ENCODE data around the gene HMBS. TPM values are rescaled to one million over a fixed set of nuclear protein-coding genes. Genes with fewer than 3 reads are reported as not detected.

HMBS gene
- total and polyA plus RNA-seq, 2 experiments from 2014 or later: 10.9 to 37.7 TPM

DNA sequence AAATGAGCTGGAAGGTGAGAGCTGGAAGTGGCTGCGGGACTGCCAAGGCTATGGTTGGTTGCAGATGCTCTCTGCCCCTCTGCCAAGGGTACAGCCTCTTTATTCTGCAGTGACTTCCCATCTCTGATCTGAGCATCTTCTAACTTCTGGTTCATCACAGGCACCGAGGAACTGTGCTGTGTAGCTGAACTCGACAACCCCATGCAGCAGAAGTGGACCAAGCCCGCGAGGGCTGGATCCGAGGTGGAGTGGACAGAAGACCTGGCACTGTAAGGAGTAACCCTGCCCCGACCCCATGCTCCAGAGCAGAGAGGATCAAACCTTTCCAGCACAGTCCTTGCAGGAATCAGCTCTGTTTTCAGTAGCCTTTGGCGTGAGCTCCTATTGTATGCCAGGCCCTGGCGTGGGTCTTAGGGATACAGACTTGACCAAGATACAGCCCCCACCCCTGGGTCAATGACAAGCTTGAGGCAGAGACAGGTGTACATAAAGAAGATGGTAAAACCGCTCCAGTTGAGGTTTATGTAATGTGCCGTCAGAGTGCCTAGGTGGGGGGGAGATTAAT lies 26.8 kb downstream of the HMBS start:
- 93% methylated on average over 11 of the region's 11 CpGs for WGBS (ENCODE audit: low lambda C conversion rate, missing lambda C conversion rate)
- no peak for DNase-seq (ENCODE audit: low spot score)
- no peaks in the 10 kb centered on the region for H3K36me3 ChIP-seq (replicated peaks; ENCODE audit: insufficient read depth, low read depth)

DNA sequence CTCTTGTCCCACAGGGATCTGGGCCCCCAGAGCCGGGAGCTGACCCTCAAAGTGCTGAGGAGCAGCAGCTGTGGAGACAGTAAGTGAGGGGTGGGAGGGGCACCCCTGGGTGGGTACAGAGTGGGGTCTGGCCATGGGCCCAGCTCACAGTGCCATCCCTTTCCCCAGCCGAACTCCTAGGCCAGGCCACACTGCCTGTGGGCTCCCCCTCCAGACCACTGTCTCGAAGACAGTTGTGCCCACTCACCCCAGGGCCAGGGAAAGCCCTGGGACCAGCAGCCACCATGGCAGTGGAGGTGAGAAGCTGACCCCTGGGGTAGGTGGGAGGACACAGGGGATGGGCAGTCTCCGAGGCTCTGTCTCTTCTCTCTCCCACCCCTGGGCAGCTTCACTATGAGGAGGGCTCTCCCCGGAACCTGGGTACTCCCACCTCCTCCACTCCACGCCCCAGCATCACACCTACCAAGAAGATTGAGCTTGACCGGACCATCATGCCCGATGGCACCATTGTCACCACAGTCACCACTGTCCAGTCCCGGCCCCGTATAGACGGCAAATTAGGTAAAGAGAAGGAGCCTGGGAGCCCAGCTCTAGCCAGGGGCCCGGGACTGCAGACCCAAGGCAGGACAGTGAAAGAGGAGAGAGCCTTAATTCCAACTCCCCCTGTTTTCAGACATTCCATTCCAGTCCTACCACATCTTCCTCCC lies 27.8 kb downstream of the HMBS start:
- no peaks in the 10 kb centered on the region for H3K9me2 ChIP-seq (replicated peaks; ENCODE audit: insufficient read depth)
- no peaks in the 10 kb centered on the region for H3K36me3 ChIP-seq (replicated peaks; ENCODE audit: insufficient read depth, low read depth)
- no peaks in the 10 kb centered on the region for H3K27me3 ChIP-seq
- H3K4me1 ChIP-seq (ENCODE audit: insufficient read depth): peaks cover 14% of the 10 kb centered on the region
- H3K4me3 ChIP-seq: no peak overlapping the region
- no peaks in the 10 kb centered on the region for H4K20me1 ChIP-seq (ENCODE audit: insufficient read depth, poor library complexity, severe bottlenecking)
- peaks cover 15% of the 10 kb centered on the region for H3K79me2 ChIP-seq
- no peak overlapping the region for H3K27ac ChIP-seq
- no peak overlapping the region for H2AFZ ChIP-seq
- 91% methylated on average over 12 of the region's 12 CpGs for WGBS (ENCODE audit: low lambda C conversion rate, missing lambda C conversion rate)
- no peak overlapping the region for H3K4me2 ChIP-seq
- DNase-seq (ENCODE audit: low spot score): no peak
- TF ChIP-seq EZH2 (IDR thresholded peaks at IDR 0.05; ENCODE audit: borderline replicate concordance) (no peak), EZH2phosphoT487 (IDR thresholded peaks at IDR 0.05; ENCODE audit: low read depth, severe bottlenecking, unreplicated experiment) (no peak)
- TF ChIP-seq, protein P1, sequence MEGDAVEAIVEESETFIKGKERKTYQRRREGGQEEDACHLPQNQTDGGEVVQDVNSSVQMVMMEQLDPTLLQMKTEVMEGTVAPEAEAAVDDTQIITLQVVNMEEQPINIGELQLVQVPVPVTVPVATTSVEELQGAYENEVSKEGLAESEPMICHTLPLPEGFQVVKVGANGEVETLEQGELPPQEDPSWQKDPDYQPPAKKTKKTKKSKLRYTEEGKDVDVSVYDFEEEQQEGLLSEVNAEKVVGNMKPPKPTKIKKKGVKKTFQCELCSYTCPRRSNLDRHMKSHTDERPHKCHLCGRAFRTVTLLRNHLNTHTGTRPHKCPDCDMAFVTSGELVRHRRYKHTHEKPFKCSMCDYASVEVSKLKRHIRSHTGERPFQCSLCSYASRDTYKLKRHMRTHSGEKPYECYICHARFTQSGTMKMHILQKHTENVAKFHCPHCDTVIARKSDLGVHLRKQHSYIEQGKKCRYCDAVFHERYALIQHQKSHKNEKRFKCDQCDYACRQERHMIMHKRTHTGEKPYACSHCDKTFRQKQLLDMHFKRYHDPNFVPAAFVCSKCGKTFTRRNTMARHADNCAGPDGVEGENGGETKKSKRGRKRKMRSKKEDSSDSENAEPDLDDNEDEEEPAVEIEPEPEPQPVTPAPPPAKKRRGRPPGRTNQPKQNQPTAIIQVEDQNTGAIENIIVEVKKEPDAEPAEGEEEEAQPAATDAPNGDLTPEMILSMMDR (IDR thresholded peaks at IDR 0.05; ENCODE audit: poor library complexity): no peak
- no peaks in the 10 kb centered on the region for H3K9me3 ChIP-seq (ENCODE audit: low read depth)

More for the DNA sequence above, 26.8 kb downstream of the HMBS start:
- TF ChIP-seq EZH2 (IDR thresholded peaks at IDR 0.05; ENCODE audit: borderline replicate concordance): no peak
- TF ChIP-seq, protein P1 (IDR thresholded peaks at IDR 0.05; ENCODE audit: poor library complexity): no peak
- TF ChIP-seq EZH2phosphoT487 (IDR thresholded peaks at IDR 0.05; ENCODE audit: low read depth, severe bottlenecking, unreplicated experiment): no peak
- Histone ChIP-seq H3K9me2 (replicated peaks; ENCODE audit: insufficient read depth) (no peaks in the 10 kb centered on the region), H3K4me2 (no peak overlapping the region), H3K9me3 (ENCODE audit: low read depth) (no peaks in the 10 kb centered on the region), H3K27ac (no peak overlapping the region), H4K20me1 (ENCODE audit: insufficient read depth, poor library complexity, severe bottlenecking) (no peaks in the 10 kb centered on the region), H2AFZ (no peak overlapping the region), H3K79me2 (peaks cover 17% of the 10 kb centered on the region), H3K27me3 (no peaks in the 10 kb centered on the region), H3K4me1 (ENCODE audit: insufficient read depth) (peaks cover 19% of the 10 kb centered on the region), H3K4me3 (no peak overlapping the region)

DNA sequence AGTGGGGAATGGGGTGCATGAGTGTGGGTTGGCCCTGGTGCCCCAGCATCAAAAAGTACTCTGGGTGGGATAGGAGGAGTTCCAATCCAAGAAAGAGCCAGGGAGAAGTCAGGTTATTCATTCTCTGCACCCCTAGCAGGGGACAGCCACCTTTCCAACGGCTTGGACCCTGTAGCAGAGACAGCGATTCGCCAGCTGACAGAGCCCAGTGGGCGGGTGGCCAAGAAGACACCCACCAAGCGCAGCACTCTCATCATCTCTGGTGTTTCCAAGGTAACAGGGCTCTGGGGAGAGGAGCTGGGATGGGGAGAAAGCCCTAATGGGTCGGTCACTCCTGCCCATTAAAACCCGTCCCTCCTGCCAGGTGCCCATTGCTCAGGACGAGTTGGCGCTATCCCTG lies 29.0 kb downstream of the HMBS start:
- Histone ChIP-seq H3K9me3 (ENCODE audit: low read depth) (no peaks in the 10 kb centered on the region), H3K4me3 (no peak overlapping the region), H3K79me2 (peaks cover 8% of the 10 kb centered on the region), H3K4me1 (ENCODE audit: insufficient read depth) (peaks cover 7% of the 10 kb centered on the region), H4K20me1 (ENCODE audit: insufficient read depth, poor library complexity, severe bottlenecking) (no peaks in the 10 kb centered on the region), H3K9me2 (replicated peaks; ENCODE audit: insufficient read depth) (no peaks in the 10 kb centered on the region), H3K27ac (no peak overlapping the region), H3K4me2 (no peak overlapping the region), H2AFZ (no peak overlapping the region), H3K36me3 (replicated peaks; ENCODE audit: insufficient read depth, low read depth) (no peaks in the 10 kb centered on the region), H3K27me3 (no peaks in the 10 kb centered on the region)
- TF ChIP-seq EZH2phosphoT487 (IDR thresholded peaks at IDR 0.05; ENCODE audit: low read depth, severe bottlenecking, unreplicated experiment) (no peak), EZH2 (IDR thresholded peaks at IDR 0.05; ENCODE audit: borderline replicate concordance) (no peak)
- TF ChIP-seq, protein P1 (IDR thresholded peaks at IDR 0.05; ENCODE audit: poor library complexity): no peak
- 97% methylated on average over 9 of the region's 9 CpGs for WGBS (ENCODE audit: low lambda C conversion rate, missing lambda C conversion rate)
- no peak for DNase-seq (ENCODE audit: low spot score)
